ENCODE results near the gene BRI3BP. TPM values are rescaled to one million over a fixed set of nuclear protein-coding genes. Genes with fewer than 3 reads are reported as not detected.

BRI3BP gene
- total and polyA plus RNA-seq, 9 of the 15 experiments (the other 6 are each of a cell fraction or from before 2014, with no cell fraction given) = 12.3 to 25.0 (median 16.6) TPM

- TF ChIP-seq MGA (IDR thresholded peaks at IDR 0.05) (peak; percentile 55), CBX5 (IDR thresholded peaks at IDR 0.05; ENCODE audit: borderline replicate concordance, low read depth) (no peak), ZNF707 (CRISPR knock-in tag; conservative IDR thresholded peaks at IDR 0.05) (no peak), CUX1 (CRISPR knock-in tag; IDR thresholded peaks at IDR 0.05) (no peak), MAX (CRISPR knock-in tag; IDR thresholded peaks at IDR 0.05) (peak; percentile 30; the same call in 1 of the 2 replicates), USF1 (CRISPR knock-in tag; IDR thresholded peaks at IDR 0.05) (no peak), BACH1 (tag; IDR thresholded peaks at IDR 0.05) (no peak)
These were observed 1.9 kb downstream of the BRI3BP start (continued) for GRCh38 chr12:124995200-124995961.
